A549 treated with RU486 at 1 μM for 4 hours (cell line): ENCODE data around the gene OR10A7. TPM values are rescaled to one million over a fixed set of nuclear protein-coding genes. Genes with fewer than 3 reads are reported as not detected.

Experiments
- total RNA-seq: library from RNA; stranded (reverse); fragments of 200-300 nt; extraction: Qiagen RNA extraction; gene quantifications from 5 replicates; pipeline ENCODE4 v1.2.3, GENCODE V29; 2022; ENCODE audit warnings: low read depth

Gene OR10A7, protein sequence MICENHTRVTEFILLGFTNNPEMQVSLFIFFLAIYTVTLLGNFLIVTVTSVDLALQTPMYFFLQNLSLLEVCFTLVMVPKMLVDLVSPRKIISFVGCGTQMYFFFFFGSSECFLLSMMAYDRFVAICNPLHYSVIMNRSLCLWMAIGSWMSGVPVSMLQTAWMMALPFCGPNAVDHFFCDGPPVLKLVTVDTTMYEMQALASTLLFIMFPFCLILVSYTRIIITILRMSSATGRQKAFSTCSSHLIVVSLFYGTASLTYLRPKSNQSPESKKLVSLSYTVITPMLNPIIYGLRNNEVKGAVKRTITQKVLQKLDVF
- total RNA-seq, result not detected in 5 replicates

DNA sequence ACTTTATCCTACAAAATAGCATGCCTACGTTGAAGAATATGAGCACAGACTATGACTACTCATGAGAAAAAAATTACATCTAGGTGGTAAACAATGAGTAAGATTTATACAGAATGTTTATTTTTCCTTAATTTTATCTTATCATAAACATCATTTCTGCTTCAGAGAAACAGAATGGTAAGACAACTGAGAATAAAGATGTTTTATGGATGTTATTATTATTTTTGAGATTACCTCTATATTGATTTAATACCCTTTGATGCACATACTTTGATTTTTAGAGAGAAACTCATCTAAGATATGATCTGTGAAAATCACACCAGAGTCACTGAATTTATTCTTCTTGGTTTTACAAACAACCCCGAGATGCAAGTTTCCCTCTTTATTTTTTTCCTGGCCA is at the start of gene OR10A7:
Gene OR10A7 (plus strand): TSS at position 301 of the 400 bp plus-strand sequence. CDS start 0 bp downstream, at position 301.

DNA sequence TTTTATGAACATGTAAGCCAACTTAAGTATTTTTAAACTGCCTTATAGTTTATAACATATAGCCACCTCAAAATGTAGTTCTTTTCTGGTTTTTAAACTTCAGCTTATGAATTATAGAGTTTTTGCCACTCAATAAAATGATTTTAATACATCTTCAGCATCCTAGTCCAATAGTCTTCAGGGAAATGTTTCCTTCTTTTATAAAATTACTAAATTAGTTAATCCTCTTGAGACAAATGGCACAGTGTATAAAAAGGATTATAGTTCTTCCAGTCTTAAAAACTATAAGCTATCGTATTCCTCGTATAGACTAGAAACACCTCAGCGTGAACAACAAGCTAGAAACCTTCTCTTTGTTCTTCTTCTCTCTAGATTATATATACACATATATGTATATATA is 23.5 kb downstream of the OR10A7 start, which contains the start of gene OR6C74:
Gene OR6C74 (plus strand): TSS at position 301 of the 400 bp plus-strand sequence. CDS start 2,679 bp downstream, outside the sequence.

Other genes starting within 250 kb of the OR10A7 start
- not detected in 5 replicates for gene TESPA1, start 236.3 kb upstream of the OR10A7 start, total RNA-seq
- gene NEUROD4, start 201.1 kb upstream of the OR10A7 start, total RNA-seq, result not detected in 5 replicates
- not detected in 5 replicates for gene OR9K2, start 94.6 kb upstream of the OR10A7 start, total RNA-seq
- not detected in 5 replicates for gene OR6C74, start 23.6 kb downstream of the OR10A7 start, total RNA-seq
- not detected in 5 replicates for gene OR6C6, start 75.5 kb downstream of the OR10A7 start, total RNA-seq
- gene OR6C1, start 93.3 kb downstream of the OR10A7 start, total RNA-seq, result not detected in 5 replicates
- gene OR6C3, start 109.7 kb downstream of the OR10A7 start, total RNA-seq, result not detected in 5 replicates
- not detected in 5 replicates for gene OR6C75, start 141.9 kb downstream of the OR10A7 start, total RNA-seq
- gene OR6C65, start 179.5 kb downstream of the OR10A7 start, total RNA-seq, result not detected in 5 replicates
- gene OR6C76, start 205.2 kb downstream of the OR10A7 start, total RNA-seq, result not detected in 5 replicates
- gene OR6C2, start 223.1 kb downstream of the OR10A7 start, total RNA-seq, result not detected in 5 replicates
- not detected in 5 replicates for gene OR6C70, start 249.1 kb downstream of the OR10A7 start, total RNA-seq